Camera-type eye (tissue), 1 donor: ENCODE measurements around the gene DIMT1. TPM values are rescaled to one million over a fixed set of nuclear protein-coding genes. Genes with fewer than 3 reads are reported as not detected.

Experiments
- total RNA-seq: library from RNA; depleted of rRNA; stranded (reverse); fragments of >200 nt; gene quantifications from one replicate; pipeline ENCODE4 v1.2.3, GENCODE V29; 2014

DIMT1 gene
- 20.3 TPM for total RNA-seq

GRCh38 chr5:62403411-62404250, at the start of gene DIMT1:
TSS of gene DIMT1 (minus strand) at chr5:62403905. CDS start at chr5:62403772, 133 bp downstream.

DNA sequence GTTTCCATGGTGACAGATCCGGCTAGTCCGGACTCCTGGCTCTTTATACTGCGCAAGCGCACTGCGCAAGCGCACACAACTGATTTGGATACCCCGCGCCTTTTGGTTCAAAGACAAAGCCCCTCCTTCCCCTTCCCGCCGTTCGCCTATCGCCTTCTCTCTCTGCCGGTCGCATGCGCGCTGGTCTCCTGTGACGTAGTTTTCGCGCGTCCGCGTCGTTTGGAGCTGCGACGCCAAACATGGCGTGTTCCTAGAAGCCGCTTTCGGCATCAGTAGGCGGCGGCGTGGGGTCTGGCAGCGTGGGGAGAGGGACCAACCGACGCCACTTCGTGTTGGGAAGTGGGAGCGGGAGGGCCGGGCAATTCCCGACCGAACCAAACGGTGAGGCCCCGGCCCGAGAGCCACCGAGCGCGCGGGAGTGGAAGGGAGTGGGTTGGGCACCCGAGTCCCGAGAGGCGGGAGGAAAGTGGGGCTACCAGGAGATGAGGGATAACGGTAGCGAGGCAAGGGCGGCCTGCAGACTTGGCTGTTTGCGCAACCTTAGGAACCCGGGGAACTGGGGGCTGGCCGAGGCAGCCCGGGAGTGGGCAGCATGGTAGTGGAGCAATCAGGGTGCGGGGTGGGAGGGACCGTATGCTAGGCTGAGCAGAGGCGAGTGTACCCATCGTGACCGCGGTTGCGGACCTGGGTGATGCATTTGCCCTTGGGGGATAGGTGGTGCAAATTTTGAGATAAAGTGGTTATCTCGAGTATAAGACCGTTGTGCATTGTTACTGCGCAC, 9.0 kb upstream of the DIMT1 start, which contains the start of gene IPO11:
Gene IPO11 (plus strand): TSS at position 215 of the 781 bp plus-strand sequence. CDS start 24,517 bp downstream, outside the sequence.

Other genes with a start within 250 kb of the DIMT1 start
- 111 TPM for gene KIF2A, start 97.7 kb downstream of the DIMT1 start, total RNA-seq
- gene IPO11, start 8.9 kb upstream of the DIMT1 start, total RNA-seq, result 56.2 TPM
- 13.7 TPM for gene LRRC70, start 174.9 kb upstream of the DIMT1 start, total RNA-seq